HG03521 (cell line): ENCODE measurements around the gene MAGEA9.
"Not testable (repeated sequence)": the region's sequence is repeated elsewhere in the genome, so short reads cannot be mapped to it uniquely, and the experiment has no call there.

ENCODE experiments used
- ATAC-seq: cut with Tn5 transposase; IDR thresholded peaks from one replicate; pipeline ENCODE4 v1.9.1; 2021; ENCODE audit warnings: mild to moderate bottlenecking, moderate library complexity; ENCODE audit not compliant: unreplicated experiment

Gene MAGEA9

DNA sequence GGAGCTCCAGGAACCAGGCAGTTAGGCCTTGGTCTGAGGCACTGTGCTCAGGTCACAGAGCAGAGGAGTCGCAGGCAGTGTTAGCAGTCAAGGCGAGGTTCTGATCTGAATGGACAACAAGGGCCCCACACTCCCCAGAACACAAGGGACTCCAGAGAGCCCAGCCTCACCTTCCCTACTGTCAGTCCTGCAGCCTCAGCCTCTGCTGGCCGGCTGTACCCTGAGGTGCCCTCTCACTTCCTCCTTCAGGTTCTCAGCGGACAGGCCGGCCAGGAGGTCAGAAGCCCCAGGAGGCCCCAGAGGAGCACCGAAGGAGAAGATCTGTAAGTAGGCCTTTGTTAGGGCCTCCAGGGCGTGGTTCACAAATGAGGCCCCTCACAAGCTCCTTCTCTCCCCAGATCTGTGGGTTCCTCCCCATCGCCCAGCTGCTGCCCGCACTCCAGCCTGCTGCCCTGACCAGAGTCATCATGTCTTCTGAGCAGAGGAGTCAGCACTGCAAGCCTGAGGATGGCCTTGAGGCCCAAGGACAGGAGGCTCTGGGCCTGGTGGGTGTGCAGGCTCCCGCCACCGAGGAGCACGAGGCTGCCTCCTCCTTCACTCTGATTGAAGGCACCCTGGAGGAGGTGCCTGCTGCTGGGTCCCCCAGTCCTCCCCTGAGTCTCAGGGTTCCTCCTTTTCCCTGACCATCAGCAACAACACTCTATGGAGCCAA lies 26.2 kb downstream of the MAGEA9 start:
- no peak for ATAC-seq

DNA sequence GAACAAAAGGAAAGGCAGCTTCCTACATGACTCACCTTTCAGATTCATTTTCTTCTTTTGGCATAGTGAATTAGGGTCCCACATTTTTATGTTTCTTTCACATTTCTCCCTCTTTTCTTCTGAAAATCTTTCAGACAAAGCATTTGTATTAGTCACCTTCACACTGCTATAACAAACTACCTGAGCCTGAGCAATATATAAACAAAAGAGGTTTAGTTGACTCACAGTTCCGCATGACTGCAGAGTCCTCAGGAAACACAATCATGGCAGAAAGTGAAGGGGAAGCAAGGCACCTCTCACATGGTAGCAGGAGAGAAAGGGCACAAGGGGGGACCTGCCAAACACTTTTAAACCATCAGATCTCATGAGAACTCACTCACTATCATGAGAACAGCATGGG lies 36.9 kb downstream of the MAGEA9 start:
- ATAC-seq = no peak

- ATAC-seq = no peak
These were observed 37.6 kb downstream of the MAGEA9 start for GRCh38 chrX:149819371-149819770.

DNA sequence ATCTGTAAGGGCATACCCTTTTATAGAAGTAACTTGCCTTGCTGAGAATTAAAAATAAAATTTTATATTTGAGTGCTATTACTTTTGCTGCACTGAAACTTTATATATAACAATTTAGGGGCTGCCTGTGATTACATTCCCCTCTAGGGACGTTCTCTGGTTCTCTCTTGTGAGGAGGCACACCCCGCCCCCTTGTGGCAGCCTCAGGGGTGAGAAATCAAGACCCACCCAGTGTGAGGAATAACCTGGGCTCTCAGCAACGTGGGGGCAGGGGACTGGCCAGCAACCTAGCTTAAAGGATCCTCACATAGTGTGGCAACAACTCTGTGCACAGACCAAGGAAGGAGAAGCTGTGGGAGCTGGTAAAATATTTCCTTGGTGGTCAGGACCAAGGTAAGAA lies 43.7 kb downstream of the MAGEA9 start:
- ATAC-seq = no peak

- ATAC-seq = no peak
These were observed 45.5 kb downstream of the MAGEA9 start for GRCh38 chrX:149827254-149827653.

- no peak for ATAC-seq
These were observed 48.0 kb downstream of the MAGEA9 start for GRCh38 chrX:149829751-149830191.

GRCh38 chrX:149830192-149830873 lies 48.6 kb downstream of the MAGEA9 start:
- no peak for ATAC-seq

DNA sequence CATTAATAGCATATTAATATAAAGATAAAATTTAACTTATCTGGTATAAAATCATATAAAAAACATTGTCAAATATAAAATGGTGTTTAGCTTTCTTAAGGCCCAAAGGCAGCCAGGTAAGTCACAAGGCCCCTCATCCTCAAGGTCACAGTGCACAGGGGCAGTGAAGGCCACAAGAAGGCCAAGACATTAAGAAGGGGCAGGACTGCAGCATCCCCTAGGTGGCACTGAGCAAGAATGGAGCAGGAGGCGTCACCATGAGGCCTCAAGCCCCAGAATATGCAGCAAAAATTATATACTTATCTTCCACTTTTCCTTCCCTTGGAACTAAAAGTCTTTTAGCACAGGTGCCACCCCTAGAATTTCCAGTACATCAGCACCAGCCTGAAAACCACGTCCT lies 49.7 kb downstream of the MAGEA9 start:
- no peak for ATAC-seq

GRCh38 chrX:149836728-149837127 lies 55.0 kb downstream of the MAGEA9 start:
- ATAC-seq = not testable (repeated sequence)

- ATAC-seq = no peak
These were observed 55.4 kb downstream of the MAGEA9 start for GRCh38 chrX:149837167-149837566.
